HPDE6-E6E7 (cell line): ENCODE measurements around the gene WHAMM.
"Not testable (repeated sequence)": the region's sequence is repeated elsewhere in the genome, so short reads cannot be mapped to it uniquely, and the experiment has no call there.

Experiments
- DNase-seq: peaks from one replicate; pipeline ENCODE4 v3.0.0; 2011; ENCODE audit warnings: missing footprints; ENCODE audit errors: extremely low spot score

Gene WHAMM, protein sequence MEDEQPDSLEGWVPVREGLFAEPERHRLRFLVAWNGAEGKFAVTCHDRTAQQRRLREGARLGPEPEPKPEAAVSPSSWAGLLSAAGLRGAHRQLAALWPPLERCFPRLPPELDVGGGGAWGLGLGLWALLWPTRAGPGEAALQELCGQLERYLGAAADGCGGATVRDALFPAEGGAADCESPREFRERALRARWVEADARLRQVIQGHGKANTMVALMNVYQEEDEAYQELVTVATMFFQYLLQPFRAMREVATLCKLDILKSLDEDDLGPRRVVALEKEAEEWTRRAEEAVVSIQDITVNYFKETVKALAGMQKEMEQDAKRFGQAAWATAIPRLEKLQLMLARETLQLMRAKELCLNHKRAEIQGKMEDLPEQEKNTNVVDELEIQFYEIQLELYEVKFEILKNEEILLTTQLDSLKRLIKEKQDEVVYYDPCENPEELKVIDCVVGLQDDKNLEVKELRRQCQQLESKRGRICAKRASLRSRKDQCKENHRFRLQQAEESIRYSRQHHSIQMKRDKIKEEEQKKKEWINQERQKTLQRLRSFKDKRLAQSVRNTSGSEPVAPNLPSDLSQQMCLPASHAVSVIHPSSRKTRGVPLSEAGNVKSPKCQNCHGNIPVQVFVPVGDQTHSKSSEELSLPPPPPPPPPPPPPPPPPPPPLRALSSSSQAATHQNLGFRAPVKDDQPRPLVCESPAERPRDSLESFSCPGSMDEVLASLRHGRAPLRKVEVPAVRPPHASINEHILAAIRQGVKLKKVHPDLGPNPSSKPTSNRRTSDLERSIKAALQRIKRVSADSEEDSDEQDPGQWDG

GRCh38 chr15:82809308-82810060 lies at the start of gene WHAMM:
Gene WHAMM (plus strand): TSS chr15:82809628. CDS start chr15:82809727, 99 bp downstream.
- peak; percentile 98 for DNase-seq

DNA sequence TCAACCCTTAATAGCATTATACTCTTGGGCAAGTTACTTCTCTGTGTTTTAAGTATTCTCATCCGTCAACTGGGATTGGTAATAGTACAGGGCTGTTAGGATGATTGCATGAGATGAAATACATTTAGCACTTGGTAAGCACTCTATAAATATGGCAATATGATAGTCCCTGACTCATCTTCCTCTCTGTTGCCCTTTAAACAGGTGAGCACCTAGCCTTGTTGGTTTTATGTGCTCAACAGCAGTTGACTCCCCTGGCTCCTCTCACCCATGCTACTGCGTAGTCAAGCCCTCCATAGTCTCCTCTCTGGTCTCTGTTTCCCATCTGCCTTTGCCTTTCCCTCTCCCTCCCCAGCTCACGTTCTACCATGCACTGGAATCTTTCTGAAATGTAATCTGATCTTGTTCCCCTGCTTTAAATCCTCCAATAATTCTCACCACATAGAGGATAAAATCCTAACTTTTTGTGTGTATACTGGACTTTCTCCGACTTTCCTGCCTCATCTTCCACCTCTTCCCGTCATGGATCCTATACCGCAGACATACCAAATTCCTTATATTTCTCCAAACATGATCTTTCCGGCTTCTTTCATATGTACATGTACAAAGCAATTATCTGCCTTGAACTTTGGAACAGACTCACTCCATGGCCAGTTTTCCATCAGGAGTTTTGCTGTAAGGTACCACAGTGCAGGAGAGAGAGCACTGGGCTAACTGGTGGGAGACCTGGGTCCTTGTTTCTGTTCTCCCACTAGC lies 45.9 kb upstream of the WHAMM start:
- DNase-seq, result no peak

DNA sequence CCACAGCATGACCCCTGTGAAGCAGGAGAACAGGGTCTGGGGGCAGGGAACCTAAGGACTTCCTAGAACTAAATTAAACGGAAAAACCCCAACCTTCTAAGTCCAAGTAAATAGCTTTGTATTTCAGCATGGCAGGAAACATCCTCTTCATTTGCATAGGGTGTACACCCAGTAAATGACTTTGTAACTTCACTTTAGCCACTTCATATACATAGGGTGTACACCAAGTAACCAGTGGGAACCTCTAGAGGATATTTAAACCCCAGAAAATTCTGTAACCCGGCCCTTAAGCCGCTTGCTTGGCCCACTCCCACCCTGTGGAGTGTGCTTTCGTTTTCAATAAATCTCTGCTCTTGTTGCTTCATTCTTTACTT lies 45.3 kb upstream of the WHAMM start:
- no peak for DNase-seq

GRCh38 chr15:82764740-82765139 lies 44.7 kb upstream of the WHAMM start:
- DNase-seq, result no peak

GRCh38 chr15:82766201-82766600 lies 43.2 kb upstream of the WHAMM start:
- DNase-seq, result not testable (repeated sequence)

DNA sequence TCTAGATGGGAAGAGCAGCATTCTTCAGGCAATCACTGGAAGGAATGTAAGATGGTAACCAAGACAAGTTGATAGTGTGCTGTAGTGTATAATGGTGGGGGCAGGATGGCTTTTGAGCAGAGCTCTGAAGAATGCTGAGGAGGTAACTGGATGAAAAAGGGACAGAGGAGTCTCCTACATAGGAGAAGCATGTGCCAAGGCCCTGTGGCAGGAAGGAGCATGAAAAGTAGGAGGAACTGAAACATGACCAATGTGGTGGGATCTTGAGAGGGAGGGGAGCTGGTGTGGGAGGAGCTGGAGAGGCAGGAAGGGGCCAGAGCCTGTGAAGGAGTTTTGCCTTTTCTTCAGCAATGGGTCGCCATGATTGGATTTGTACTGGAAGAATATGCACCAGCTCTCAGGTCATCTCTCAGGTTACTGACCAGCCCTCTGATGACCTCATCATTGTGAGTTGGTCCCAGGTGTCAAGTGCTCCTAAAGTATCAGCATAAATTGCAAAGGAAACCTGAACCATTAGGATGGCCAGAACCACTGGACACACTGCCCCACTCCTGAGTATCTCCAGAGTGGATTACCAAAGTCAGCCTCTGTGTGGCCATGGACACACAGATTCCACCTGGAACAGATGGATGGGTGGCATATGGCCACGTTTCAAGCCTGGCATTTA lies 42.1 kb upstream of the WHAMM start:
- no peak for DNase-seq

- DNase-seq, result peak; percentile 34
Observed at GRCh38 chr15:82768414-82769054, 40.9 kb upstream of the WHAMM start.

- DNase-seq, result peak; percentile 19
Observed at GRCh38 chr15:82771789-82772607, 37.4 kb upstream of the WHAMM start.

- no peak for DNase-seq
Observed at GRCh38 chr15:82774496-82774895, 34.9 kb upstream of the WHAMM start.

DNA sequence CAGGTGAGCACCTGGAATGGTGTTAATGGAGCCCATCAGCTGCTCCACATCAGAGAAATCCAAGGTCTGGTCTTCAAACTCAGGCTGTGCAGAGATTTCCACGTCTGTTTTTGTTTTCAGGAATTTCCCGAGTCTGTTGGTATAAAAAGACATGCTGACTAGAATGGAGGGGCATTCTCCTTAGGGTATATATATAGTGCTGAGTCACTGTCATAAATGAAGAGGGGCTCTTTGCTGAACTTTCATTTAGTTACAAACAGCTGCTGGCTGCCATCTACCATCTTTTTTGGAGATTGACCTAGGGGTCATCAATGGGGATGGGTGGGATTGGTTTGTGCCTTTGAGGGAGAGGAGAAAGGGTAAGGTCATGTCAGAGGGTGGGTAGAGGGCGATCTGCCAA lies 30.7 kb upstream of the WHAMM start:
- DNase-seq, result no peak

DNA sequence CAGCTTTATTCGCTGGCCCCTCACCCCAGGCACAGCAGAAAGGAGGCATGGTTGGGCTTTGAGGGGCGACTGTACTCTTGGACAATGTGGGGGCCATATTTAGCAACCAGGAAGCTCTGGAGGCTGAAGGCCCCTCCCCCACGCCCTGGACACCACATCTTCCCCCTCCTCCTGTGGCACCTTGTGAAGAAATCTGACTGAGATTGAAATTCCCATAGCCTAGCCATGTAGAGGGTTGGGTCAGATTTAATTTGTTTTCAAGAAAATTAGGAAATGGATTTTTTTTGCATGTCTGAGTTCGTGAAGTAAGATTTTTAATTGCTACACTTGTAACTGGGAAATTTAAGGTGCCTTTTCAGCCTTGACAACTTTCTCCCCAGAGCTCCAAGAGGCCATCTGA lies 28.1 kb upstream of the WHAMM start:
- no peak for DNase-seq

- no peak for DNase-seq
Observed at GRCh38 chr15:82788496-82788895, 20.9 kb upstream of the WHAMM start.

- DNase-seq, result no peak
Observed at GRCh38 chr15:82789491-82789890, 19.9 kb upstream of the WHAMM start.

DNA sequence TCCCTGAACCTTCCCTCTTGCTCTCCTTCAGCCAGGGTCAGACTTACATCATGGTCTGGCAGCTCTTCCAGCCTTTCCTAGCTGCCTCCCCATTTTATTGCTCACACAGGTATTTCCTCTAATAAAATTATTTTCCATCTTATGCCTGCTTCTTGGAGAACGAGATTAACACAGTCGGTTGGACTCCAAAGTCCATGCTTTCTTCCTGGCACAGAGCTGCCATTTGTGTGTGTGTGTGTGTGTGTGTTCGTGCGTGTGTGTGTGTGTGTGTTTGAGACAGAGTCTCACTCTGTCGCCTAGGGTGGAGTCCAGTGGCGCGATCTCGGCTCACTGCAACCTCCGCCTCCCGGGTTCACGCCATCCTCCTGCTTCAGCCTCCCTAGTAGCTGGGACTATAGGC lies 19.1 kb upstream of the WHAMM start:
- DNase-seq, result no peak

DNA sequence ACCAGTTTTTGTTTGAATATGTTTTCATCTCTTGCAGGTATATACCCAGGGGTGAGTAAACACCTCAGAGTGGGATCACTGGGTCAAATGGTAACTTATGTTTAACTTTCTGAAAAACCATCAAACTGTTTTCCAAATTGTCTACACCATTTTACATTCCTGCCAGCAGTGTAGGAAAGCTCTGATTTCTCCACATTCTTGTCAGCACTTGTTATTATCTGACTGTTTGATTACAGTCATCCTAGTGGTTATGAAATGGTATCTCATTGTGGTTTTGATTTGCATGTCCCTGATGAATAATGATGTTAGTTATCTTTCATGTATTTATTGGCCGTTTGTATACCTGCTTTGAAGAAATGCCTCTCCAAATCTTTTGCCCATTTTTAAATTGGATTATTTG lies 17.4 kb upstream of the WHAMM start:
- DNase-seq, result no peak

GRCh38 chr15:82793737-82794136 lies 15.7 kb upstream of the WHAMM start:
- no peak for DNase-seq

DNA sequence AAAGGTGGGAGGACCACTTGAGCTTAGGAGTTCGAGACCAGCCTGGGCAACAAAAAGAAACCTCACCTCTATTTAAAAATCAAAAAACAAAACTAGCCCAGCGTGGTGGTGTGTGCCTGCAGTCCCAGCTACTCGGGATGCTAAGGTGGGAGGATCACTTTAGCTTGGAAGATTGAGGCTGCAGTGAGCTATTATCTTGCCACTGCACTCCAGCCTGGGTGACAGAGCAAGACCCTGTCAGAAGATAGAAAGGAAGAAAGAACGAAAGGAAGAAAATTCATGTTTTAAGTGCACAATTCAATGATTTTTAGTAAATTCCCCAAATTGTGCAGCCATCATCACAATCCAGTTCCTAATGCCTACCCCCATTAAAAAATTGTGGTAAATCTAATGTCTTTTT lies 11.3 kb upstream of the WHAMM start:
- DNase-seq, result no peak

- no peak for DNase-seq
Observed at GRCh38 chr15:82798531-82799166, 10.8 kb upstream of the WHAMM start.

- DNase-seq, result no peak
Observed at GRCh38 chr15:82799183-82799841, 10.1 kb upstream of the WHAMM start.
